Measurements from ENCODE around the gene NDUFV2.
"Not testable (repeated sequence)": the region's sequence is repeated elsewhere in the genome, so short reads cannot be mapped to it uniquely, and the experiment has no call there.

The NDUFV2 gene

DNA sequence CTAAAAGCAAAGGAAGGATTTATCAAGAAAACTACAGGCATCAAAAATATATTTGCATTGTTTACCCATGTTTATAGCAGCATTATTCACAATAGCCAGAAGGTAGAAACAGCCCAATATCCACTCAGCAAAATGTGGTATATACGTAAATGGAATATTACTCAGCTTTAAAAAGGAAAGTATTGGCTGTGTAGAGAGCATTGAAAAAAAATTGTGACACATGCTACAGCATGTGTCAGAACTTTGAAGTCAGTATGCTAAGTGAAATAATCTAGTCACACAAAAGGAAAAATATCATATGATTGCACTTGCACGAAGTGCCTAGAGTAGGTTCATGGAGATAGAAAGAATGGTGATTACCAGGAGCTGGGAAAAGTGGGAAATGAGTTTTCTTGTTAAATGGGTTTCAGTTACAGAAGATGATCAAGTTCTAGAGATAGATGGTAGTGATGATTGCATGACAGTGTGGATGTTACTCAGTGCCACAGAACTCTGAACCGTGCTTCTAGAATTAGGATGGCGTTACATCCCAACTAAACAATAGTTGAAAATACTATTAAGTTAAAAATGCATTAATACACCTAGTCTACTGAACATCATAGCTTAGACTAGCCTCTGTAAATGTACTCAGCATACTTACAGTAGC lies 54.2 kb downstream of the NDUFV2 start:
- no peak for DNase-seq (ENCODE audit: low read depth)

DNA sequence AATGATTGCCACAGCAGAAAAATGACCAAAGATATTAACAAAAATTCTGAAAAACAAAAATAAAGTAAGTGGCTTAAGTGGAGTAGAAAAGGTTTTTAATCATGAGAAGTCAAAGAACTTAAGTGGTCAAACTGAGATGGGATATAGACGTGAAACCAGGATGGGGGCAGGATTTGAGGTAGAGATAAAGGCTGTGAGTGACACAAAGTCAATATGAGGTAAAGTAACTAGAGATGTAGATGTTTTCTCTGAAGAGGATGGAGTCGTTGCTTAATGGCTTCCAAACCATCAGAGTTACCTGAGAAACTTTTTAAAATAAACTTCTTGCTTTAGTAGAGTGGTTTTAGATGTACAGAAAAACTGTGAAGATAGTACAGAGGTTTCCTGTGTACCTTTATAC lies 55.3 kb downstream of the NDUFV2 start:
- no peak for DNase-seq (ENCODE audit: low read depth)

DNA sequence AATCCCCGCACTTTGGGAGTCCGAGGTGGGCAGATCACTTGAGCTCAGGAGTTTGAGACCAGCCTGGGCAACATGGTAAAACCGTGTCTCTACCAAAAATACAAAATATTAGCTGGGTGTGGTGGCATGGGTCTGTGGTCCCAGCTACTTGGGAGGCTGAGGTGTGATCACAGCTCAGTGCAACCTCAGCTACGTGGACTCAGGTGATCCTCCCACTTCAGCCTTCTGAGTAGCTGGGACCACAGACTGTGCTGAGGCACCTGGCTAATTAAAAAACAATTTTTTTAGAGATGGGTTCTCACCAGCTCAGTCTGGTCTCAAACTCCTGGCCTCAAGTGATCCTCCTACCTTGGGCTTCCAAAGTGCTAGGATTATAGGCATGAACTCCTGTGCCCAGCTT lies 57.5 kb downstream of the NDUFV2 start:
- DNase-seq (ENCODE audit: low read depth): no peak

DNA sequence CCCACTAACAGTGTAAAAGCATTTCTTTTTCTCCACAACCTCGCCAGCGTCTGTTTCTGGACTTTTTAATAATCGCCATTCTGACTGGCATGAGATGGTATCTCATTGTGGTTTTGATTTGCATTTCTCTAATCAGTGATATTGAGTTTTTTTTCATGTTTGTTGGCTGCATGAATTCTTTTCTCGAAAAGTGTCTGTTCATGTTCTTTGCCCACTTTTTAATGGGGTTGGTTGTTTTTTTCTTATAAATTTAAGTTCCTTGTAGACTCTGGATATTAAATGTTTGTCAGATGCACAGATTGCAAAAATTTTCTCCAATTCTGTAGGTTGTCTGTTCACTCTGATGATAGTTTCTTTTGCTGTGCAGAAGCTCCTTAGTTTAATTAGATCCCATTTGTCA lies 60.2 kb downstream of the NDUFV2 start:
- DNase-seq (ENCODE audit: low read depth): not testable (repeated sequence)

DNA sequence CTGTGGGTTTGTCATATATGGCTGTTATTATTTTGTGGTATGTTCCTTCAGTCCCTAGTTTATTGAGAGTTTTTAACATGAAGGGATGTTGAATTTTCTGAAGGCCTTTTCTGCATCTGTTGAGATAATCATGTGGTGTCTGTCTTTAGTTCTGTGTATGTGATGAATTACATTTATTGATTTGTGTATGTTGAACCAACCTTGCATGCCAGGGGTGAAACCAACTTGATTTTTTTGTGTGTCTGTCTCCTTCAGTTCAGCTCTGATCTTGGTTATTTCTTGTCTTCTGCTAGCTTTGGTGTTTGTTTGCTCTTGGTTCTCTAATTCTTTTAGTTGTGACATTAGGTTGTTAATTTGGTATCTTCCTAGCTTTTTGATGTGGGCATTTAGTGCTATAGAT lies 61.6 kb downstream of the NDUFV2 start:
- not testable (repeated sequence) for DNase-seq (ENCODE audit: low read depth)

DNA sequence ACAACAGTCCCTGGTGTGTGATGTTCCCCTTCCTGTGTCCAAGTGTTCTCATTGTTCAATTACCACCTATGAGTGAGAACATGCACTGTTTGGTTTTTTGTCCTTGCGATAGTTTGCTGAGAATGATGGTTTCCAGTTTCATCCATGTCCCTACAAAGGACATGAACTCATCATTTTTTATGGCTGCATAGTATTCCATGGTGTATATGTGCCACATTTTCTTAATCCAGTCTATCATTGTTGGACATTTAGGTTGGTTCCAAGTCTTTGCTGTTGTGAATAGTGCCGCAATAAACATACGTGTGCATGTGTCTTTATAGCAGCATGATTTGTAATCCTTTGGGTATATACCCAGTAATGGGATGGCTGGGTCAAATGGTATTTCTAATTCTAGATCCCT lies 63.4 kb downstream of the NDUFV2 start:
- not testable (repeated sequence) for DNase-seq (ENCODE audit: low read depth)

DNA sequence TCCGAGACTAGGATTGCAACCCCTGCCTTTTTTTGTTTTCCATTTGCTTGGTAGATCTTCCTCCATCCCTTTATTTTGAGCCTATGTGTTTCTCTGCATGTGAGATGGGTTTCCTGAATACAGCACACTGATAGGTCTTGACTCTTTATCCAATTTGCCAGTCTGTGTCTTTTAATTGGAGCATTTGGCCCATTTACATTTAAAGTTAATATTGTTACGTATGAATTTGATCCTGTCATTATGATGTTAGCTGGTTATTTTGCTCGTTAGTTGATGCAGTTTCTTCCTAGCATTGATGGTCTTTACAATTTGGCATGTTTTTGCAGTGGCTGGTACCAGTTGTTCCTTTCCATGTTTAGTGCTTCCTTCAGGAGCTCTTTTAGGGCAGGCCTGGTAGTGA lies 67.0 kb downstream of the NDUFV2 start:
- DNase-seq (ENCODE audit: low read depth): not testable (repeated sequence)

DNA sequence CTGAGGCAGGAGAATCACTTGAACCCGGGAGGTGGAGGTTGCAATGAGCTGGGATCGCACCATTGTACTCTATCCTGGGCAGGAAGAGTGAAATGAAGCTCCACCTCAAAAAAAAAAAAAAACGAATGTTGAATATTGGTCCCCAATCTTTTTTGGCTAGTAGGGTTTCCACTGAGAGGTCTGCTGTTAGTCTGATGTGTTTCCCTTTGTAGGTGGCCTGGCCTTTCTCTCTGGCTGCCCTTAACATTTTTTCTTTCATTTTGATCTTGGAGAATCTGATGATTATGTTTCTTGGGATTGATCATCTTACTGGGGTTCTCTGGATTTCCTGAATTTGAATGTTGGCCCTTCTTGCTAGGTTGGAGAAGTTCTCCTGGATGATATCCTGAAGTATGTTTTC lies 69.4 kb downstream of the NDUFV2 start:
- not testable (repeated sequence) for DNase-seq (ENCODE audit: low read depth)

DNA sequence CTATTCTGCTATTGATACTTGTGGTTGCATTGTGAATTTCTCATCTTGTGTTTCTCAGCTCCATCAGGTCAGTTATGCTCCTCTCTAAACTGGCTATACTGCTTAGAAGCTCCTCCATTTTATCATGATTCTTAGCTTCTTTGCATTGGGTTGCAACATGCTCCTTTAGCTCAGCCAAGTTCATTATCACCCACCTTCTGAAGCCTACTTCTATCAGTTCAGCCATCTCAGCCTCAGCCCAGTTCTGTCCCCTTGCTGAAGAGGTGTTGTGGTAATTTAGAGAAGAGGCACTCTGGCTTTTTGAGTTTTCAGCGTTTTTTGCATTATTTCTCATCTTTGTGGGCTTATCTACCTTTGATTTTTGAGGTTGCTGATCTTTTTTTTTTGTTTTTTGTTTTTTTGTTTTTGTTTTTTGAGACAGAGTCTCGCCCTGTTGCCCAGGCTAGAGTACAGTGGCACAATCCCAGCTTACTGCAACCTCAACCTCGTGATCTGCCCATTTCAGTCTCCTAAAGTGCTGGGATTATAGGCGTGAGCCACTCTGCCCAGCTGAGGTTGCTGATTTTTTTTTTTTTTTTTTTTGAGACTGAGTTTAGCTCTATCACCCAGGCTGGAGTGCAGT lies 70.1 kb downstream of the NDUFV2 start:
- DNase-seq (ENCODE audit: low read depth): no peak

DNA sequence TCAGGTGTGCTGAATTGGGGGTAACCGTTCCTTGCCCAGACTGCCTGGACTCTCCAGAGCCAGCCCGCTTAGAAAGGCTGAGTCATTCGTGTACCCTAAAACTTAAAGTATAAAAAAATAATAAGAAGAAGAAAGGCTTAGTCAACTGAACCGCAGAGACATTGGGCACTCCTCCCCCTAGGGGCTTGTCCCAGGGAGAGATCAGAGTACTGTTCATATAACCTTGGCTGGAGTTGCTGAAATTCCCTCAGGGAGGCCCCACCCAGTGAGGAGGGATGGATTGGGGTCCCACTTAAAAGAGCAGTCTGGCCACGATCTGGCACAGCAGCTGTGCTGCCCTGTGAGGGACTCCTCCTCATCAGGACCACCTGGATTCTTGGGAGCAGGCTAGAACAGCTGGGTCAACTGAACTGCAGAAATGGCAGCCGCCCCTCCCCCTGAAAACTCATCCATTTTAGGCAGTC lies 71.3 kb downstream of the NDUFV2 start:
- no peak for DNase-seq (ENCODE audit: low read depth)

DNA sequence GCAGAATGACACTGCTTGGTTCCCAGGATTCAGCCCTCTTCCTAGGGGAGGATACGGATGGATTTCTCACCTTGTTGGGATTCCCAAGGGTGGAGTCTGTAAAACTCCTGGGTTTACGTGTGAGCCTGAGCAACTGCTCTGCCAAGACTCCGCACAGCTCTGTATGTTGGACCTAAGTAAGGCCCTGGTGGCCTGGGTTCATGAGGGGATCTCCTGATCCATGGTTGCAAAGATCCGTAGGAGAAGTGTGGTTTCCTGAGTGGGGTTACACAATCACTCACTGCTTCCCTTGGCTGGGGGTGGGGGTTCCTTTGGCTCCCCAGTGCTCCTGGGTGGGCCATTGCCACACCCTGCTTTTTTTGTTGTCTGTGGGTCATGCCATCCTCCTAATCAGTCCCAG lies 71.8 kb downstream of the NDUFV2 start:
- no peak for DNase-seq (ENCODE audit: low read depth)

DNA sequence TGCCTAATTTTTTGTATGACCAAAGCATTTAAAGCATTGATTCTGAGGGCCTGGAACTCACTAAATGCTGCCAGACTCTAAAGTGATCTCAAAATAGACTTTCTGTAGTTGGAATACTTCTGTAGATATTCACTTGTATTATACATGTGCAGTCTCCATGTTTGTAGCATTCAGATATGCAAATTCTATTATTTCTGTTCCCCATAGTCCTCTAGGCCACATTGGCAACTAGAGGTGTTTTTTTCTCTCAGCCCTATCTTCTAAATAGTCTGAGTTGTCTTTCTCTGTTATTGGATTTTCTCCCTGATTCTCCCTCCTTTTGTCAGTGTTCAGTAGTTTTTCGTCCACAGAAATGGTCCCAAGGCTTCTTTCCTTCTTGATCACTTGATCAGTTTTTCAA lies 72.6 kb downstream of the NDUFV2 start:
- DNase-seq (ENCODE audit: low read depth): no peak

DNA sequence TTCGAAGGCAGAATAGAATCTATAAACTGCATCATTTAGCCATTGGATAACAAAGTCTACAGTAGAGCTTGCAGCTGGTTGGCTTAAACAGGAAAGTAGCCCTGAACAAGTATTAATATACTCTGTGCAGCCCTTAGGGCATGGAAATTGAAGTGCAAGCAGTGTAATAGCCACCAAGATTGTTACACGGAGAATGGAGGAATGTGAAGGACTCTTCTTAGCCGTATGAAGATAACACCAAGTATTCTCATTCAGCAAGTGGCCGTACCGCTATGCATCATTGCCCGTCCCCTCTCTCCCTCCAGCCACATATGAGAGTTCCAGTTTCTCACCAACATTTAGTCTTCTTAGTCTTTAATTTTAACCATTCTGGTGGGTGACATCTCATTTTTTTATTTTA lies 74.5 kb downstream of the NDUFV2 start:
- no peak for DNase-seq (ENCODE audit: low read depth)

DNA sequence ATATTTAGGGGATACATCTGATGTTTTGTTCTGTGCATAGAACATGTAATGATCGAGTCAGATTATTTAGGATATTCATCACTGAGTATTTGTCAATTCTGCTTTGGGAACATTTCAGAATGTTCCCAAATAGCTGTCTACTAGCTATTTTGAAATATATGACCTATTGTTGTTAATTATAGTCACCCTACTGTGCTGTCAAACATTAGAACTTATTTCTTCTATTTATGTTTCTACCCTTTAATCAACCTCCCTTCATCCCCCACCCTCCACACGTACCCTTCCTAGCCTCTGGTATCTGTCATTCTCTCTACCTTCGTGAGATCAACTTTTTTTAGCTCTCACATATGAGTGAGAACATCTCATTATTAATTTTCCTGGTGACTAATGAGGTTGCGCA lies 75.0 kb downstream of the NDUFV2 start:
- no peak for DNase-seq (ENCODE audit: low read depth)

DNA sequence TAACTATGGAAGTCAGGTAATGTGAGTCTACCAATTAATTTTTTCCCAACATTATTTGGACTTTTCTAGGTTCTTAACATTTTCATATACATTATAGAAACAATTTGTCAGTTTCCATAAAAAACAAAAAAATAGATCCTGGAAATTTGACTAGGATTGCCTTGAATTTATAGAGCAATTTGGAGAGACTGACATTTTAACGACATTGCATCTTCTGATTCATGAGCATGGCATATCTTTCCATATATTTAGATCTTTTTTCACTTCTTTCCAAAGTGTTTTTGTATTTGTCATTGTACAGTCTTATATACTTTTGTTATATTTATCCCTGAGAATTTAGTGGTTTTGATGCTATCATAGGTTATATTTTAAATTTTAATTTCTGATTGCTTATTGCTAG lies 76.1 kb downstream of the NDUFV2 start:
- DNase-seq (ENCODE audit: low read depth): no peak

DNA sequence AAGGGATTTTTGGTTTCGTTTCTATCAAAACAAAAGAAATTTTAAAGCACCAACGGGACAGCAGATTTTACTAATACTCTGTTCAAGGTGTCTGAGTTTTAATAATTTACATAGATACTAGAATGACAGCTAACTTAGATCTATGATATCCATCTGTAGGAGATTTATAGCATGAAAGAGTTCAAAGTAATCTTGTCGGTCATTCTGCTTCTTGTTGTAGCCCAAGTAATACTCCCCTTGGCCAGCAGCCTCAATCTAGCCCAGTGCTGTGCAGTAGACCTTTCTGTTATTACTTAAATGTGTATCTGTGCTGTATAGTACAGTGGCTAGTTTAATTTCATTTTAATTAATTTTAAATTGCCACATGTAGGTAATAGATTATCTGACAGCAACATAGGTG lies 78.8 kb downstream of the NDUFV2 start:
- no peak for DNase-seq (ENCODE audit: low read depth)

DNA sequence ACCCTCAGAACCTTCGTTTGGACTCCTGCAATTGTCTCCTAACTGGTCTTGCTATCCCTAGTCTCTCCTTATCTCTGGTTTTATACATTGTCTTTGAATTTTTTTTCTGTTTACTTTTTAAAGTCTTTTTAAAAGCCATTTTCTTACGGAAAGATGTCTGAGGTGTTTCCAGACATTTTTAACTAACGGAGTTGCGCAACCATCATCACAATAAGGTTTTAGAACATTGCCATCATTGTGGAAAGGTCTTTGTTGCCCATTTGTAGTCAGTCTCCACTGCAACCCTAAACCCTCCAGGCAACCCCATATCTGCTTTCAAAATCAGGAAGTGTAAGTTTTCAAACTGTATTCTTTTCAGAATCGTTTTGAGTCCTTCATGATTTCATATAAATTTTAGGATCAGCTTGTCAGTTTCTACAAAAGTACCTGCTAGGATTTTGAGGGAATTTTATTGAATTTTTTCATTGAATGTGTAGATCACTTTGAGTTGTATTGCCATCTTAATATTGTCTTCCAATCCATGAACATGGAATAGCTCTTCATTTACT lies 80.4 kb downstream of the NDUFV2 start:
- no peak for DNase-seq (ENCODE audit: low read depth)

Measured in activated T-cell treated with anti-CD3 and anti-CD28 coated beads for 24 hours (primary cell).